A673 (cell line): ENCODE data around the gene TMEM179. TPM values are rescaled to one million over a fixed set of nuclear protein-coding genes. Genes with fewer than 3 reads are reported as not detected.
"Not testable (repeated sequence)": the region's sequence is repeated elsewhere in the genome, so short reads cannot be mapped to it uniquely, and the experiment has no call there.

Source experiments
- BruUV-seq: library from RNA; stranded (reverse); fragments of 400-500 nt; replicated peaks from 2 replicates; lab custom pipeline; 2021; lab: Mats Ljungman, UMichigan
- CTCF ChIA-PET: fragments of 300-600 bp; sonication (Branson Sonifier 250); formaldehyde crosslinking; loops from one replicate; lab custom pipeline; 2022; ENCODE audit warnings: antibody characterized with exemption; lab: Charles Lee
- POLR2A ChIA-PET: fragments of 300-600 bp; sonication (Branson Sonifier 250); formaldehyde crosslinking; loops from one replicate; lab custom pipeline; 2022; ENCODE audit warnings: antibody characterized with exemption; ENCODE audit not compliant: low non-redundant PET; lab: Charles Lee
- DNase-seq: peaks from one replicate; pipeline ENCODE4 v3.0.0-alpha.2; 2015; ENCODE audit warnings: low spot score
- H3K27ac ChIP-seq: fragments of 200-600 bp; sonication (generic); 2 replicates; pipeline ENCODE4 v1.5.1; 2016; ENCODE audit warnings: mixed run types, low read depth, mild to moderate bottlenecking, mixed read lengths, antibody characterized with exemption, low read length; ENCODE audit not compliant: poor library complexity, severe bottlenecking
- H3K27me3 ChIP-seq: fragments of 200-600 bp; sonication (generic); replicated peaks from 2 replicates; pipeline ENCODE4 v1.6.1; 2017; ENCODE audit warnings: mixed run types, low read depth, mild to moderate bottlenecking, mixed read lengths, antibody characterized with exemption, low read length; ENCODE audit not compliant: insufficient read depth, poor library complexity
- H3K36me3 ChIP-seq: fragments of 200-600 bp; sonication (generic); 2 replicates; pipeline ENCODE4 v1.6.1; 2016; ENCODE audit warnings: mixed run types, mild to moderate bottlenecking, mixed read lengths, antibody characterized with exemption, low read length; ENCODE audit not compliant: insufficient read depth, poor library complexity, severe bottlenecking
- H3K4me1 ChIP-seq: fragments of 200-600 bp; sonication (generic); 2 replicates; pipeline ENCODE4 v1.6.1; 2017; ENCODE audit warnings: mixed run types, mild to moderate bottlenecking, mixed read lengths, antibody characterized with exemption, low read length; ENCODE audit not compliant: insufficient read depth, poor library complexity, severe bottlenecking
- H3K4me3 ChIP-seq: fragments of 200-600 bp; sonication (generic); 2 replicates; pipeline ENCODE4 v1.5.1; 2016; ENCODE audit warnings: low read depth, mixed run types, mild to moderate bottlenecking, mixed read lengths, low read length; ENCODE audit not compliant: poor library complexity, severe bottlenecking
- H3K9me3 ChIP-seq: fragments of 200-600 bp; sonication (generic); 2 replicates; pipeline ENCODE4 v1.6.1; 2016; ENCODE audit warnings: mixed run types, low read depth, mild to moderate bottlenecking, mixed read lengths, antibody characterized with exemption, low read length; ENCODE audit not compliant: poor library complexity, severe bottlenecking
- EZH2 ChIP-seq: fragments of 200-600 bp; sonication (generic); IDR thresholded peaks from 2 replicates; pipeline ENCODE4 v1.6.1; 2017; ENCODE audit warnings: borderline replicate concordance, low read depth, mild to moderate bottlenecking, mixed read lengths, antibody characterized with exemption, low read length; ENCODE audit not compliant: poor library complexity, severe bottlenecking
- intact Hi-C: fragments of 100-400 bp; cut with micrococcal nuclease; formaldehyde crosslinking; loops from one replicate; pipeline ENCODE4 v1.10.0; 2022; ENCODE audit not compliant: unreplicated experiment
- total RNA-seq: library from RNA; stranded (reverse); gene quantifications from 2 replicates; pipeline ENCODE4 v1.2.3, GENCODE V29; 2021
- TF ChIP-seq, protein P1 (sequence below): fragments of 300-800, 200-600 bp; sonication (generic); conservative IDR thresholded peaks from 2 replicates; pipeline ENCODE4 v1.5.1; 2017; ENCODE audit warnings: low read depth, mild to moderate bottlenecking, antibody characterized with exemption, low read length, moderate library complexity, mixed read lengths

Gene TMEM179
- total RNA-seq, 1 experiment from 2014 or later: 0.58 TPM

DNA sequence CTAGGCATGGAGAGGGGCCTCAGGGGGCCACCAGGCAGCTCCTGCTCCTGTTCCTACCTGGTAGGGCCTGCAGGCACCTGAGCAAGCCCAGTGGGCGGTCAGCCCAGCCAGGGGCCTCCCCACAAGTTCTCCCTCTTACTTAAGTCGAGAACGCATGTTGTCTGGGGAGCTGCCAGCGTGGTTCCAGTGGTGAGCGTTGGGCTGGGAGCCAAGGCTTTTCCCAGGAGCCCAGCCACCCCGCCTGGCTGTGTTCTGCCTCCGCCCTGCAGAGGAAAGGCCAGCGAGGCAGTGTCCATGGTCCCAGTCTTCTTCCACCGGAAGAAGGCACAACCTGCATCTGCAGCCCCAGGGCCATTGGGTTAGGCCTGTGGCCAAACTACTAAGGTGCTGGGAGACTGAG lies 23.6 kb downstream of the TMEM179 start:
- BruUV-seq: no TSS peak
- TF ChIP-seq, protein P1, sequence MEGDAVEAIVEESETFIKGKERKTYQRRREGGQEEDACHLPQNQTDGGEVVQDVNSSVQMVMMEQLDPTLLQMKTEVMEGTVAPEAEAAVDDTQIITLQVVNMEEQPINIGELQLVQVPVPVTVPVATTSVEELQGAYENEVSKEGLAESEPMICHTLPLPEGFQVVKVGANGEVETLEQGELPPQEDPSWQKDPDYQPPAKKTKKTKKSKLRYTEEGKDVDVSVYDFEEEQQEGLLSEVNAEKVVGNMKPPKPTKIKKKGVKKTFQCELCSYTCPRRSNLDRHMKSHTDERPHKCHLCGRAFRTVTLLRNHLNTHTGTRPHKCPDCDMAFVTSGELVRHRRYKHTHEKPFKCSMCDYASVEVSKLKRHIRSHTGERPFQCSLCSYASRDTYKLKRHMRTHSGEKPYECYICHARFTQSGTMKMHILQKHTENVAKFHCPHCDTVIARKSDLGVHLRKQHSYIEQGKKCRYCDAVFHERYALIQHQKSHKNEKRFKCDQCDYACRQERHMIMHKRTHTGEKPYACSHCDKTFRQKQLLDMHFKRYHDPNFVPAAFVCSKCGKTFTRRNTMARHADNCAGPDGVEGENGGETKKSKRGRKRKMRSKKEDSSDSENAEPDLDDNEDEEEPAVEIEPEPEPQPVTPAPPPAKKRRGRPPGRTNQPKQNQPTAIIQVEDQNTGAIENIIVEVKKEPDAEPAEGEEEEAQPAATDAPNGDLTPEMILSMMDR: no peak
- TF ChIP-seq EZH2: no peak
- Histone ChIP-seq H3K27me3 (no peaks in the 10 kb centered on the region), H3K27ac (no peak overlapping the region), H3K4me3 (no peak overlapping the region), H3K4me1 (no peaks in the 10 kb centered on the region), H3K36me3 (no peaks in the 10 kb centered on the region), H3K9me3 (no peaks in the 10 kb centered on the region)
- POLR2A ChIA-PET: no interaction called here
- DNase-seq: no peak
- CTCF ChIA-PET: no interaction called here
- intact Hi-C loops: no loop called here

GRCh38 chr14:104579939-104580338 lies 24.6 kb downstream of the TMEM179 start:
- POLR2A ChIA-PET, CTCF ChIA-PET, intact Hi-C loops, H3K4me1 ChIP-seq, BruUV-seq, H3K27ac ChIP-seq, H3K9me3 ChIP-seq, H3K4me3 ChIP-seq, H3K27me3 ChIP-seq, DNase-seq, H3K36me3 ChIP-seq: not testable (repeated sequence)

DNA sequence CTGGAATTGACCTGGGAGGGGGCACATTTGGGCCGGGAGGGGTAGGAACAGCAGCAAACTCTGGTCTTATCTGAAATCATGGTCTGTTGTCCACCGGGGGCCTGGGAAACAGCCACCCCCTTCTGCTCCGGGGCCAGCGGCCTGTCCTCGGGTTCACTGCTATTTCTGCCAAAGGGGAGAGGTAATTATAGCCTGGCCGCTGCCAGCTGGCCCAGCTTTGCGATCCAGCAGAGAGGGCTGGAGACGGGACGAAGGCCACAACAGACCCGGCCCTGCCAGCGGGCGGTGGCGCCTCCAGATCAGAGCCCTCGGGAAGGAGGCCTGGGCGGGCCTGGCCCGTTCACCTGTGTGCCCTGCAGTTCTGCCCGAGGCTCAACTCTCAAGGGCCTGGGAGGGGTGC lies 25.1 kb downstream of the TMEM179 start, which contains the start of gene C14orf180:
Gene C14orf180 (plus strand): TSS at position 258 of the 400 bp plus-strand sequence. CDS start 6,667 bp downstream, outside the sequence.
- Histone ChIP-seq H3K27me3 (no peaks in the 10 kb centered on the region), H3K36me3 (no peaks in the 10 kb centered on the region), H3K4me3 (no peak within 1 kb of the TSS), H3K9me3 (no peaks in the 10 kb centered on the region), H3K27ac (no peak within 1 kb of the TSS), H3K4me1 (no peaks in the 10 kb centered on the region)
- TF ChIP-seq, protein P1: no peak
- no peak for TF ChIP-seq EZH2
- no peak for DNase-seq
- CTCF ChIA-PET: no interaction called here
- POLR2A ChIA-PET: no interaction called here
- intact Hi-C loops: no loop called here
- no TSS peak for BruUV-seq

DNA sequence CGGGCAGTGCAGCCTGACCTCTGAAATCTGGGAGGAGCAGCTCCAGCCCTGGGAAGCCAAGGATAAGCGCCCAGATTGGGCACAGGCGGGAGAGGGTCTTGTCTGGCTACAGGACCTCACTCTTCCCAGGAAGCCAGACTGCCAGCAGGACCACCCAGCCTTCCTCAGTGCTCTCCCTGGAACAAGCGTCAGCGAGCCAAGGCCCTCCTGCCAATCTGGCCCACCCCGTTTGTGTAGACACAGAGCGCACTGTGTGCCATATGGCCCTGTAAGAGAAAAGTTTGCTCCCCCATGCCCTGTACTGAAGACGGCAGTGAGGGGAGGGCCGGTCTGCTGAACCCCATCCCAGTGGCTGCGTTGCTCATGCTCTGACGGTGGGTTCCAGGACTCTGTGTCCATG lies 26.3 kb downstream of the TMEM179 start:
- TF ChIP-seq, protein P1: no peak
- TF ChIP-seq EZH2: no peak
- no peak for DNase-seq
- no peaks in the 10 kb centered on the region for H3K9me3 ChIP-seq
- ChIA-PET CTCF (no interaction called here), POLR2A (no interaction called here)
- BruUV-seq: no TSS peak
- no peaks in the 10 kb centered on the region for H3K4me1 ChIP-seq
- H3K36me3 ChIP-seq: no peaks in the 10 kb centered on the region
- no peak overlapping the region for H3K27ac ChIP-seq
- intact Hi-C loops: no loop called here
- no peaks in the 10 kb centered on the region for H3K27me3 ChIP-seq
- no peak overlapping the region for H3K4me3 ChIP-seq
